Measurements from ENCODE around the gene NFYC. TPM values are rescaled to one million over a fixed set of nuclear protein-coding genes. Genes with fewer than 3 reads are reported as not detected.

NFYC gene
- total and polyA plus RNA-seq, 2 experiments from 2014 or later = 23.7 to 28.3 TPM

GRCh38 chr1:40715491-40716059 is 24.1 kb downstream of the NFYC start:
- H3F3A ChIP-seq (ENCODE audit: insufficient read depth) = peaks cover 19% of the 10 kb centered on the region
- peaks cover 98% of the 10 kb centered on the region for H3K79me2 ChIP-seq (ENCODE audit: insufficient read depth)
- no peak for TF ChIP-seq EZH2 (IDR thresholded peaks at IDR 0.05; ENCODE audit: insufficient read depth, poor library complexity, severe bottlenecking)
- no peak for TF ChIP-seq EZH2phosphoT487 (IDR thresholded peaks at IDR 0.05; ENCODE audit: insufficient read depth, low read depth)

GRCh38 chr1:40717065-40717464 is 25.6 kb downstream of the NFYC start:
- H2AFZ ChIP-seq = no peak overlapping the region
- 95 to 100% methylated on average over 1 of the region's 1 CpG for WGBS, 2 experiments (ENCODE audit: low coverage in 1 of 2, low lambda C conversion rate in 2 of 2, missing lambda C conversion rate in 2 of 2)
- no peak overlapping the region for H3K27ac ChIP-seq
- in situ Hi-C loops (cut with MboI) = no loop called here
- H3K4me3 ChIP-seq = no peak overlapping the region
- H3K36me3 ChIP-seq (ENCODE audit: low read depth) = no peaks in the 10 kb centered on the region
- peaks cover 11% of the 10 kb centered on the region for H3K4me1 ChIP-seq (ENCODE audit: insufficient read depth)
- H3K9me3 ChIP-seq (ENCODE audit: low read depth) = no peaks in the 10 kb centered on the region
- H3K4me2 ChIP-seq (ENCODE audit: unreplicated experiment) = no peak overlapping the region
- no peak for TF ChIP-seq EZH2 (IDR thresholded peaks at IDR 0.05; ENCODE audit: insufficient read depth, poor library complexity, severe bottlenecking)
- no peak for TF ChIP-seq EZH2phosphoT487 (IDR thresholded peaks at IDR 0.05; ENCODE audit: insufficient read depth, low read depth)
- peaks cover 4% of the 10 kb centered on the region for H3F3A ChIP-seq (ENCODE audit: insufficient read depth)
- no peak overlapping the region for H3K9ac ChIP-seq
- H4K20me1 ChIP-seq (ENCODE audit: insufficient read depth) = 0 out of 2 replicates have a peak, but pooled peaks cover 3% of the 10 kb centered on the region
- H3K79me2 ChIP-seq (ENCODE audit: insufficient read depth) = peaks cover 96% of the 10 kb centered on the region
- DNase-seq = no peak
- no peaks in the 10 kb centered on the region for H3K9me2 ChIP-seq (ENCODE audit: insufficient read depth)
- no peaks in the 10 kb centered on the region for H3K27me3 ChIP-seq (replicated peaks; ENCODE audit: insufficient read depth)

More at GRCh38 chr1:40715491-40716059, 24.1 kb downstream of the NFYC start:
- Histone ChIP-seq H4K20me1 (ENCODE audit: insufficient read depth) (no peaks in the 10 kb centered on the region), H2AFZ (no peak overlapping the region), H3K4me2 (ENCODE audit: unreplicated experiment) (no peak overlapping the region), H3K27me3 (replicated peaks; ENCODE audit: insufficient read depth) (no peaks in the 10 kb centered on the region), H3K4me3 (no peak overlapping the region), H3K9ac (no peak overlapping the region), H3K9me2 (ENCODE audit: insufficient read depth) (no peaks in the 10 kb centered on the region), H3K27ac (no peak overlapping the region), H3K9me3 (ENCODE audit: low read depth) (no peaks in the 10 kb centered on the region), H3K36me3 (ENCODE audit: low read depth) (no peaks in the 10 kb centered on the region), H3K4me1 (ENCODE audit: insufficient read depth) (peaks cover 26% of the 10 kb centered on the region)
- in situ Hi-C loops (cut with MboI) = no loop called here
- WGBS, 2 experiments (ENCODE audit: low coverage in 1 of 2, low lambda C conversion rate in 2 of 2, missing lambda C conversion rate in 2 of 2) = 96 to 99% methylated on average over 4 of the region's 4 CpGs
- no peak for DNase-seq

GRCh38 chr1:40717955-40718354 is 26.5 kb downstream of the NFYC start:
- Histone ChIP-seq H3K9me2 (ENCODE audit: insufficient read depth) (no peaks in the 10 kb centered on the region), H3K9ac (no peak overlapping the region), H3K36me3 (ENCODE audit: low read depth) (no peaks in the 10 kb centered on the region), H3K9me3 (ENCODE audit: low read depth) (no peaks in the 10 kb centered on the region), H3K79me2 (ENCODE audit: insufficient read depth) (peaks cover 96% of the 10 kb centered on the region), H3K27ac (no peak overlapping the region), H3K27me3 (replicated peaks; ENCODE audit: insufficient read depth) (no peaks in the 10 kb centered on the region), H3K4me1 (ENCODE audit: insufficient read depth) (peaks cover 5% of the 10 kb centered on the region), H3F3A (ENCODE audit: insufficient read depth) (no peaks in the 10 kb centered on the region), H4K20me1 (ENCODE audit: insufficient read depth) (0 out of 2 replicates have a peak, but pooled peaks cover 3% of the 10 kb centered on the region), H3K4me2 (ENCODE audit: unreplicated experiment) (no peak overlapping the region), H2AFZ (no peak overlapping the region), H3K4me3 (no peak overlapping the region)
- no peak for DNase-seq
- in situ Hi-C loops (cut with MboI) = no loop called here
- no peak for TF ChIP-seq EZH2 (IDR thresholded peaks at IDR 0.05; ENCODE audit: insufficient read depth, poor library complexity, severe bottlenecking)
- no peak for TF ChIP-seq EZH2phosphoT487 (IDR thresholded peaks at IDR 0.05; ENCODE audit: insufficient read depth, low read depth)
- WGBS, 2 experiments (ENCODE audit: low coverage in 1 of 2, low lambda C conversion rate in 2 of 2, missing lambda C conversion rate in 2 of 2) = 92 to 97% methylated on average over 1 of the region's 1 CpG

GRCh38 chr1:40720493-40720892 is 29.0 kb downstream of the NFYC start:
- no peak overlapping the region for H3K9ac ChIP-seq
- WGBS, 2 experiments (ENCODE audit: low coverage in 1 of 2, low lambda C conversion rate in 2 of 2, missing lambda C conversion rate in 2 of 2) = 83 to 88% methylated on average over 3 of the region's 3 CpGs
- no peaks in the 10 kb centered on the region for H3F3A ChIP-seq (ENCODE audit: insufficient read depth)
- peaks cover 92% of the 10 kb centered on the region for H3K79me2 ChIP-seq (ENCODE audit: insufficient read depth)
- H2AFZ ChIP-seq = no peak overlapping the region
- no peak for TF ChIP-seq EZH2 (IDR thresholded peaks at IDR 0.05; ENCODE audit: insufficient read depth, poor library complexity, severe bottlenecking)
- no peak for TF ChIP-seq EZH2phosphoT487 (IDR thresholded peaks at IDR 0.05; ENCODE audit: insufficient read depth, low read depth)
- 0 out of 2 replicates have a peak, but pooled peaks cover 3% of the 10 kb centered on the region for H4K20me1 ChIP-seq (ENCODE audit: insufficient read depth)
- no peak overlapping the region for H3K4me2 ChIP-seq (ENCODE audit: unreplicated experiment)
- H3K27me3 ChIP-seq (replicated peaks; ENCODE audit: insufficient read depth) = no peaks in the 10 kb centered on the region
- H3K36me3 ChIP-seq (ENCODE audit: low read depth) = no peaks in the 10 kb centered on the region
- DNase-seq = no peak
- H3K4me1 ChIP-seq (ENCODE audit: insufficient read depth) = no peaks in the 10 kb centered on the region
- no peaks in the 10 kb centered on the region for H3K9me3 ChIP-seq (ENCODE audit: low read depth)
- in situ Hi-C loops (cut with MboI) = no loop called here
- H3K4me3 ChIP-seq = no peak overlapping the region
- H3K27ac ChIP-seq = no peak overlapping the region
- no peaks in the 10 kb centered on the region for H3K9me2 ChIP-seq (ENCODE audit: insufficient read depth)
